ENCODE data around the gene FAM76B.

The FAM76B gene

DNA sequence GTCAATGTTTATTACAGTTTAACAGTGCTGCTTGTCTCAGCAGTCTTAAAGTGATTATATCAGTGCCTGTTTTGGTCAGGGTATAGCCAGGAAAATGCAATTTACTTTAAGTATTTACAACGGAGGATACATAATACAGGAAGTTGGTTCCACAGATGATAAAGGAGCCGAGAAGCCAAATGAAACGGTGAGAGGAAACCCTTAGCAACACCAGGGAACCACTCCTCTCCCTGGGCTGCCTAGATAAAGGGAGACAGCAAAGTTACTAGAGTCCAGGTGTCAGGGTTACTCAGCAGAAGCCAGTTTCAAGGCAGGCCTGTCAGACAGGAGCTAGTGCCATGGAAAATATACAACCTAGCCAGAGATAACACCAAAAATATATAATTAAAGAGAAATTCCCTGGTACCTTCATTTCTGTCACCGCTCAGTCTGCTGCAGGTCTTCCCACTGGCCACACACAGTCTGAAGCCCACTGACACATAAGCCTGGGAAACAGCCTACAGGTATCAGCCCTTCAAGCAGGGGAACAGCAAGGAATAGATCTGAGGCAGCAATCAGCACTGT, 55.5 kb downstream of the FAM76B start:
- no peak for DNase-seq (ENCODE audit: extremely low read depth in 1 of 2, low read depth in 1 of 2)

DNA sequence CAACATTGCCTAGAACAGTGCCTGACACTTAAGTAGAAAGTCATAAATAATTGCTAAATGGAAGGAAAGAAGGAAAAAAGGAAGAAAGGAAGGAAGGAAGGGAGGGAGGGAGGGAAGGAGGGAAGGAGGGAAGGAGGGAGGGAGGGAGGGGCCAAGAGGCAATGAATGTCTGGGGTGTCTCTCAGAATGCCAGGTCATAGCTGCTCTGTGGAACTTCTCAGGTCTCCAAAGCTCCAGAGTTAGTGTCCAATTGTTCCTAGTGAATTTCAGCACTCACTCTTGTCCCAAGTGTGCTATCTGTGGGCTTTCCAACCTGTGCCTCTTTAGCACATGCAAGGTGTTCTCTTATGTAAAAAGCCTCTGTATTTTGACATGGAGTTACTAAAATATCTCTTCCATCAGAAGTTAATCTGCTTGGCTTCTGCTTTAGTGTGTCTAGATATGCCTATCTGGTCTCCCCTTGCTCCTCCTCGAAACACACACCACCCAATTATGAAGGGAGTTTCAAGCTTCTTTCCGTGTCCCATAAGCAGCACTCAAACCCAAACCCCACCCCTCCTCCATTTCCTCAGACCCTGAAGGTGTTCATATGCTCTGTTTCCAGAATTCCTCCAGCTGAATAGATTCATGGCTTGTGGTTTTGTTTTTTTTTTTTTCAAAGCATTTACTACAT, 56.5 kb downstream of the FAM76B start:
- no peak for DNase-seq (ENCODE audit: extremely low read depth in 1 of 2, low read depth in 1 of 2)

DNA sequence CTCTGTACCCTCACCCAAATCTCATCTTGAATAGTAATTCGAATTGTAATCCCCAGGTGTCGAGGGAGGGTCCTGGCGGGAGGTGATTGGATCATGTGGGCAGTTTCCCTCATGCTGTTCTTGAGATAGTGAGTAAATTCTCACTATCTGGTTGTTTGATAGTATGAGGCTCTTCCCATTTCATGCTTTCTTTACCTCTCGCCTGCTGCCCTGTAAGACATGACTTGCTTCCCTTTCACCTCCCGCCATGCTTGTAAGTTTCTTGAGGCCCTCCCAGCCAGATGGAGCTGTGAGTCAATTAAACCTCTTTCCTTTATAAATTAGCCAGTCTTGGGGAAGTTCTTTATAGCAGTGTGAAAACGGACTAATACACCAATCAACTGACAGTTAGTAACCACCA, 60.1 kb downstream of the FAM76B start:
- DNase-seq (ENCODE audit: extremely low read depth in 1 of 2, low read depth in 1 of 2), result no peak

DNA sequence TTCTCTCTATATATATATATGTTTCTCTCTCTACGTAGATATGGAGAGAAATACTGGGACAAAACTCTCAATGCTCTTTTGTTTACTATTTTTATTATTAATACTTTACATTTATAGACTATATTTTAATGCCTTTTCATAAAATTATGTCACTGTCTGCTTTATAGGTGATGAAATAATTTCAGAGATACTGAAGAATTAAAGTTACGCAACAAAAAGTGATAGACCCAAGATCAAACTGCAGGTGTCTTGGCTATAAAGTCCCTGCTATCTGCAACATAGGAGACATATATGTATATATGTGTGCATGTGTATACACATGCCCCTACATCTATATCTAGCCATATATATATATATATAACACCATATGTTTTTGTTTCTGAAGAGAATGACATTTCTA, 60.8 kb downstream of the FAM76B start:
- no peak for DNase-seq (ENCODE audit: extremely low read depth in 1 of 2, low read depth in 1 of 2)

DNA sequence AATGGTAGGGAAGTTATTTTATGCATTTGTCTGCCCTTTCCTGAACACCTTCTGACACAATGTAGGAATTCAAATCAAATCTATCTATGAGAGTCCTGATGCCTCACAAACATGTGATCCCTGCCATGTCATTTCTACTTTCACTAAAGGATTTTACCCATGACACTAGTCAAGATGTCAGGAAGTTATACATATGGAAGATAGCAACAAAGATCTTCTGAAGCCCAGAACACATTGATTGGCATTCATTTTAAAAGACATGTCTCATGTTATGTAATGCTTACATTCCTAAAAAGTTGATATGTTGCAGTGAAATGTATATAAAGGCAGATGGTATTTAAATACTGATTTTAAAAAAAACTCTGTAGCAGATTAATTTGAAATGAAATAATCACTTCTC, 61.5 kb downstream of the FAM76B start:
- no peak for DNase-seq (ENCODE audit: extremely low read depth in 1 of 2, low read depth in 1 of 2)

DNA sequence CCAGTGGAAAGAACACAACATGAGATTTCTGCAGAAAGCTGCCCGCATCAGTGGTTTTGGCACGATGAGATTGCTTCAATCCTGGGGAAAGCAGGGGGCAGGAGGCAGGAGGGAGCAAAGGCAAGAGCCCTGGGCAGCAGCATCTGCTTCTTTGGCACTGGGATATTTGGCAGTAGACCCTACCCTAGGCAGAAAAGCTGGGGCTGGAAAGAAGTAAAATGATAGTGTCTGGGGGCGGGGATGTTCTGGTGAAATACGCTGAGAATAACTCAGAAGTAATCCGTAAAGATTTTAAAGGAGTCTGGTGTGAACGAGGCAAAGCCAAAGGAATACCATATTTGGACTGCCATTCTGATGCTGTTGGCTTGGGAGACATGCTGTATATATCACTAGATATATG, 62.0 kb downstream of the FAM76B start:
- no peak for DNase-seq (ENCODE audit: extremely low read depth in 1 of 2, low read depth in 1 of 2)

DNA sequence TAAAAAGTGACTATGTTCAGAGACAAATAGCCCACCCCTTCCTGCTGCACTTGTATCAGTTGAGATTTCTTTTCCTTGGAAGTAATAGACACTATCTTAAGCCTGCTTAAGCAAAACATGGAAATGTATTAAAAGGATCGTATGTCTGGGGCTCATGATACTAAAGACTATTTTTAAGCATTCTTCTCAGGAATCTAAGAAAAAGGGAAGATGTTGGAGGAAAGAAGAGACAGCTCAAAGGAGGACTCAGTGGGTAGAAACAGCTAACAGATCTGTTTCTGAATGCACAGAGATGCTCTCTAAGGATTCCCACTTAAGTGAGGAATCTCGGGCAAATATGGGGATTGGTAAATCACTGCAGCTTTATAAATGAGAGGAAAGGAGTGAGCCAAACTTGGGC, 62.5 kb downstream of the FAM76B start:
- no peak for DNase-seq (ENCODE audit: extremely low read depth in 1 of 2, low read depth in 1 of 2)

DNA sequence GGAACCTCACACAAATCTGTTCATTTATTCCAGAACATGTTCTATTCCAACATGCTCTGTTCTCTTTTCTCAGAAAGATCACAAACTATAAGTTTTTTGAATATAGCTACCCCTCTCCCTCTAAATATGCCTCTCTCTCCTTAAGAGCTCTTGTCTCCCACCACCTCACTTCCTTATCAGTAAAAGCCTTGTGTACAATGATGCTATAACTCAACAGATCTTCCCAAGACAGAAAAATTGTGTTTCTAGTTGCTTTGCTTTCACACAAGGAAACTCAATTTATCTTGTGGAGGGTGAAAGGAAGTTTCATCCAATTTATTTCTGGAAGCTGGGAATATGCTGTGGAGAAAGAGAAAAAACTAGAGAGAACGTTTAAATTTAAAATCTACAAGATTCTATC, 64.4 kb downstream of the FAM76B start:
- DNase-seq (ENCODE audit: extremely low read depth in 1 of 2, low read depth in 1 of 2), result no peak

DNA sequence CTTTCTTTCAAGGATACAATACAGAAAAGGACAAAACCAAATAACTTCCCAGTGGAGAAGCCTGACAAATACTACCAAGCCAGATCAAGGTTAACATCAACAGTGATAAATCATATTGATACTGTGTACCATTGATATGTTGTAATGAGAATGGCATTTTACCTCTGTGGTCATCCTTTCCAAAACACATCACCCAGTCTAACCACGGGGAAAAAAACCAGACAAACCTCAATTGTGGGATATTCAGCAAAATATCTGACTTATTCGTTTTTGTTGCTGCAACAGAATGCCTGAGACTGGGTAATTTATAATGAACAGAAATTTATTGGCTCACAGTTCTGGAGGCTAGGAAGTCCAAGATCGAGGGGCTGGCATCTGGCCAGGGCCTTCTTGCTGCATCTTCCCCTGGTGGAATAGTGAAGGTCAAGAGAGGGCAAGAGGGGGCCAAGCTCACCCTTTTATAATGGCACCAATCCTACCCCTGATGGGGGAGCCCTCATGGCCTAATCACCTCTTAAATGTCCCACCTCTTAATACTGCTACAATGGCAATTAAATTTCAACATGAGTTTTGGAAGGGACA, 66.1 kb downstream of the FAM76B start:
- no peak for DNase-seq (ENCODE audit: extremely low read depth in 1 of 2, low read depth in 1 of 2)

DNA sequence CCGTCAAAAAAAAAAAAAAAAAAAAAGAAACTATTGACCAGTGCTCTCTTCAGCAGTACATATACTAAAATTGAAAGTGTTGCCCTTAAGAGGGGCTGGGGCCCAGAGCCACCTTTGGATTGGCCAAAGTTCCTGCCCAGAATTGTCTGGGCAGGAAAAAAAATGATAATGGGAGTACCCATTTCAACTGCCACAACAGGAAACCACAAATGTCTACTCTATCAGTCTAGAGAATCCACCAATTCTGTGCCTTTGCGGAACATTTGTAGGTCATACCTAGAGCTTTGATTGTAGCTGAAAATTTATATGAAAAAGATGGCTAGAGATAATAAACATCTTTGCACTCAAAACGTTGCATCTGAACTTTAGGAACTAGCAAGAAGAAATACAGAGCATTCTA, 69.4 kb downstream of the FAM76B start:
- DNase-seq (ENCODE audit: extremely low read depth in 1 of 2, low read depth in 1 of 2), result no peak
